ENCODE data around the gene SULT1A2.

SULT1A2 gene

GRCh38 chr16:28592979-28593553 lies 3.8 kb downstream of the SULT1A2 start:
- TF ChIP-seq, protein P1, sequence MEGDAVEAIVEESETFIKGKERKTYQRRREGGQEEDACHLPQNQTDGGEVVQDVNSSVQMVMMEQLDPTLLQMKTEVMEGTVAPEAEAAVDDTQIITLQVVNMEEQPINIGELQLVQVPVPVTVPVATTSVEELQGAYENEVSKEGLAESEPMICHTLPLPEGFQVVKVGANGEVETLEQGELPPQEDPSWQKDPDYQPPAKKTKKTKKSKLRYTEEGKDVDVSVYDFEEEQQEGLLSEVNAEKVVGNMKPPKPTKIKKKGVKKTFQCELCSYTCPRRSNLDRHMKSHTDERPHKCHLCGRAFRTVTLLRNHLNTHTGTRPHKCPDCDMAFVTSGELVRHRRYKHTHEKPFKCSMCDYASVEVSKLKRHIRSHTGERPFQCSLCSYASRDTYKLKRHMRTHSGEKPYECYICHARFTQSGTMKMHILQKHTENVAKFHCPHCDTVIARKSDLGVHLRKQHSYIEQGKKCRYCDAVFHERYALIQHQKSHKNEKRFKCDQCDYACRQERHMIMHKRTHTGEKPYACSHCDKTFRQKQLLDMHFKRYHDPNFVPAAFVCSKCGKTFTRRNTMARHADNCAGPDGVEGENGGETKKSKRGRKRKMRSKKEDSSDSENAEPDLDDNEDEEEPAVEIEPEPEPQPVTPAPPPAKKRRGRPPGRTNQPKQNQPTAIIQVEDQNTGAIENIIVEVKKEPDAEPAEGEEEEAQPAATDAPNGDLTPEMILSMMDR (IDR thresholded peaks at IDR 0.05; ENCODE audit: low read depth, low read length) = no peak
- in situ Hi-C loops (cut with HindIII; ENCODE audit: low sequenced_read_pairs) = no loop called here
- DNase-seq (ENCODE audit: low read depth, low spot score) = no peak
- H3K4me3 ChIP-seq (ENCODE audit: low read depth, low read length) = no peak overlapping the region

DNA sequence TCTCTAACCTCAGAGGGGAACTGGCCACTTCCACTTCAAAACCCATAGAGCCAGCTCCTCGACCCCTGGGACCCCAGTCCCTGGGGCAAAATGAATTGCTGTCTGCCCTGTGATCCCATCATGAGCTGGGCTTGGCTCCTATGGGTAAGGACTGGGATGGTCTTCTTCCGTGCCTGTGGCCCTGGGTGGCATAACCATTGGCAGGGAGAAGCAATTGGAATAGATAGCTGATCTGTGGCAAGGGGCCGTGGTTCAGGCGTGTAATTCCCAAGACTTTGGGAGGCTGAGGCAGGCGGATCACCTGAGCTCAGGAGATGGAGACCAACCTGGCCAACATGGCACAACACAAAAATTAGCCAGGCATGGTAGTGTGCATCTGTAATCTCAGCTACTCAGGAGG lies 4.3 kb downstream of the SULT1A2 start:
- TF ChIP-seq, protein P1 (IDR thresholded peaks at IDR 0.05; ENCODE audit: low read depth, low read length) = no peak
- DNase-seq (ENCODE audit: low read depth, low spot score) = no peak
- H3K4me3 ChIP-seq (ENCODE audit: low read depth, low read length) = no peak overlapping the region
- in situ Hi-C loops (cut with HindIII; ENCODE audit: low sequenced_read_pairs) = no loop called here

DNA sequence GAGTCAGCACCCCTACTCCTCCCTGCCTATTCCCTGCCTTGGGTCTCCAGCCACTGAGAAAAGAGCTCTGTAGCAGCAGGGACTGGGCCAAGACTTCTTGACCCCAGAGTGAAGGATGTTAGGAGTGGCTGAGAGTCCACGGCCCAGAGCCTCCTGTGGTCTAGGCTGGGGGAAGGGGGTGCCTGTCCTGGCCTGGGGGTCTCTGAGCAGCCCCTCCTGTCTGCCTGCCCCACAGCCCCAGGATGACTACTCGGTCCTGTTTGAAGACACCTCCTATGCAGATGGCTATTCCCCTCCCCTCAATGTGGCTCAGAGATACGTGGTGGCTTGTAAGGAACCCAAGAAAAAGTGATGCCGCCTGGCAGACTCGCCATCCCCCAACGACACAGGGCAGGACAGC lies 5.5 kb downstream of the SULT1A2 start:
- no peak overlapping the region for H3K4me3 ChIP-seq (ENCODE audit: low read depth, low read length)
- DNase-seq (ENCODE audit: low read depth, low spot score) = no peak
- TF ChIP-seq, protein P1 (IDR thresholded peaks at IDR 0.05; ENCODE audit: low read depth, low read length) = no peak
- in situ Hi-C loops (cut with HindIII; ENCODE audit: low sequenced_read_pairs) = no loop called here

GRCh38 chr16:28590384-28591340 lies 6.2 kb downstream of the SULT1A2 start:
- TF ChIP-seq, protein P1 (IDR thresholded peaks at IDR 0.05; ENCODE audit: low read depth, low read length) = no peak
- DNase-seq (ENCODE audit: low read depth, low spot score) = no peak
- in situ Hi-C loops (cut with HindIII; ENCODE audit: low sequenced_read_pairs) = no loop called here
- no peak overlapping the region for H3K4me3 ChIP-seq (ENCODE audit: low read depth, low read length)

GRCh38 chr16:28589930-28590329 lies 6.9 kb downstream of the SULT1A2 start:
- no peak for DNase-seq (ENCODE audit: low read depth, low spot score)
- no peak overlapping the region for H3K4me3 ChIP-seq (ENCODE audit: low read depth, low read length)
- TF ChIP-seq, protein P1 (IDR thresholded peaks at IDR 0.05; ENCODE audit: low read depth, low read length) = no peak
- in situ Hi-C loops (cut with HindIII; ENCODE audit: low sequenced_read_pairs) = no loop called here

DNA sequence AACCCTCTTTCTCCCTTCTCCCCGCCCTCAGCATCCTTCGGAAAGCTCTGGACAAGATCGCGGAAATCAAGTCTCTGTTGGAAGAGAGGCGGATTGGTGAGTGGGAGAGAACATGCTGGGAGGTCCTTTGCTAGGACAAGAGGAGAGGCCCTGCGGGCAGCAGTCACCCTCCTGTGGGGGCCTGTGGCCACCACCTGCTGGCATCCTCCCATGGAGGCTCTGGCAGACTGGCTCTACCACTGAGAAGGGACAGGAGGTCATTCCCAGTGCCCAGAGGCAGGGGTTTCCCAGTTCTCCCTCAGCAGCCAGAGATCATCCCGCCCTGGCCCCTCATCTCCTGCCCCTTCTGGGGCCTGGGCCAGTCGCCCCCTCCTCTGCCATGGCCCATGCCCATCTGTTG lies 7.8 kb downstream of the SULT1A2 start:
- no peak for DNase-seq (ENCODE audit: low read depth, low spot score)
- TF ChIP-seq, protein P1 (IDR thresholded peaks at IDR 0.05; ENCODE audit: low read depth, low read length) = no peak
- in situ Hi-C loops (cut with HindIII; ENCODE audit: low sequenced_read_pairs) = no loop called here
- no peak overlapping the region for H3K4me3 ChIP-seq (ENCODE audit: low read depth, low read length)
